Epithelial cell of esophagus (primary cell): ENCODE data around the gene ALDOA.

ENCODE experiments used
- DNase-seq: peaks from one replicate; pipeline ENCODE4 v3.0.0; 2010; ENCODE audit warnings: low read depth
- H3K4me3 ChIP-seq: 2 replicates; pipeline ENCODE4 v1.5.1; 2011; ENCODE audit warnings: mild to moderate bottlenecking, low read length, control low read depth
- CTCF ChIP-seq: IDR thresholded peaks from 2 replicates; pipeline ENCODE4 v1.5.1; 2011; ENCODE audit warnings: low read depth, mild to moderate bottlenecking, low read length, control low read depth, inconsistent platforms; ENCODE audit not compliant: insufficient read depth; ENCODE audit errors: missing control alignments

The ALDOA gene

GRCh38 chr16:30090610-30091331 lies 25.2 kb downstream of the ALDOA start:
- no peak for DNase-seq
- H3K4me3 ChIP-seq: peak overlapping the region; percentile 46
- TF ChIP-seq CTCF: no peak

- peak within 1 kb of the TSS; percentile 46 for H3K4me3 ChIP-seq
- DNase-seq: peak; percentile 90
Measured at GRCh38 chr16:30091474-30092372, 26.2 kb downstream of the ALDOA start, which contains the start of gene TBX6. TBX6 (minus strand) TSS chr16:30091924; CDS start chr16:30091193, 731 bp downstream.

GRCh38 chr16:30092373-30093010 lies 26.9 kb downstream of the ALDOA start:
- DNase-seq: peak; percentile 34
- peak overlapping the region; percentile 46 for H3K4me3 ChIP-seq
- TF ChIP-seq CTCF: peak; percentile 58

More at GRCh38 chr16:30091474-30092372, 26.2 kb downstream of the ALDOA start, which contains the start of gene TBX6:
- TF ChIP-seq CTCF: peak; percentile 53

GRCh38 chr16:30094541-30095165 lies 29.1 kb downstream of the ALDOA start:
- H3K4me3 ChIP-seq: peak overlapping the region; percentile 79
- no peak for TF ChIP-seq CTCF
- DNase-seq: no peak

GRCh38 chr16:30095166-30096078 lies 29.9 kb downstream of the ALDOA start:
- no peak for DNase-seq

More at GRCh38 chr16:30095166-30096078, 29.9 kb downstream of the ALDOA start:
- TF ChIP-seq CTCF: no peak
- H3K4me3 ChIP-seq: peak overlapping the region; percentile 79
